Ecto neural progenitor cell (in vitro differentiated cells): ENCODE data around the gene RTL1.

Source experiments
- DNase-seq: peaks from one replicate; pipeline ENCODE4 v3.0.0-alpha.2; 2018; ENCODE audit warnings: low spot score

The RTL1 gene

GRCh38 chr14:100849115-100849781, 54.3 kb downstream of the RTL1 start:
- DNase-seq: no peak

GRCh38 chr14:100846309-100846859, 57.1 kb downstream of the RTL1 start:
- no peak for DNase-seq

- no peak for DNase-seq
Observed at GRCh38 chr14:100845341-100845740, 58.2 kb downstream of the RTL1 start.

GRCh38 chr14:100844846-100845245, 58.7 kb downstream of the RTL1 start:
- DNase-seq: no peak

- no peak for DNase-seq
Observed at GRCh38 chr14:100844421-100844820, 59.1 kb downstream of the RTL1 start.

- DNase-seq: no peak
Observed at GRCh38 chr14:100844082-100844408, 59.5 kb downstream of the RTL1 start.

- no peak for DNase-seq
Observed at GRCh38 chr14:100842799-100843198, 60.7 kb downstream of the RTL1 start.

GRCh38 chr14:100841761-100842403, 61.6 kb downstream of the RTL1 start:
- DNase-seq: no peak

GRCh38 chr14:100841066-100841760, 62.3 kb downstream of the RTL1 start:
- no peak for DNase-seq

- peak; percentile 75 for DNase-seq
Observed at GRCh38 chr14:100840286-100841065, 63.0 kb downstream of the RTL1 start.

GRCh38 chr14:100839681-100840111, 63.8 kb downstream of the RTL1 start:
- DNase-seq: no peak

GRCh38 chr14:100839315-100839585, 64.3 kb downstream of the RTL1 start:
- no peak for DNase-seq

GRCh38 chr14:100838493-100839314, 64.8 kb downstream of the RTL1 start:
- DNase-seq: no peak

GRCh38 chr14:100837805-100838350, 65.6 kb downstream of the RTL1 start:
- DNase-seq: no peak

GRCh38 chr14:100836941-100837804, 66.3 kb downstream of the RTL1 start:
- DNase-seq: no peak

GRCh38 chr14:100836311-100836805, 67.2 kb downstream of the RTL1 start:
- no peak for DNase-seq

GRCh38 chr14:100835548-100836310, 67.8 kb downstream of the RTL1 start:
- no peak for DNase-seq

- DNase-seq: no peak
Observed at GRCh38 chr14:100834794-100835547, 68.6 kb downstream of the RTL1 start.
